HG03103 (cell line): Measurements from ENCODE around the gene RTN4R.

ENCODE experiments used
- ATAC-seq: cut with Tn5 transposase; IDR thresholded peaks from one replicate; pipeline ENCODE4 v1.9.1; 2021; ENCODE audit warnings: low read depth; ENCODE audit not compliant: unreplicated experiment

RTN4R gene

DNA sequence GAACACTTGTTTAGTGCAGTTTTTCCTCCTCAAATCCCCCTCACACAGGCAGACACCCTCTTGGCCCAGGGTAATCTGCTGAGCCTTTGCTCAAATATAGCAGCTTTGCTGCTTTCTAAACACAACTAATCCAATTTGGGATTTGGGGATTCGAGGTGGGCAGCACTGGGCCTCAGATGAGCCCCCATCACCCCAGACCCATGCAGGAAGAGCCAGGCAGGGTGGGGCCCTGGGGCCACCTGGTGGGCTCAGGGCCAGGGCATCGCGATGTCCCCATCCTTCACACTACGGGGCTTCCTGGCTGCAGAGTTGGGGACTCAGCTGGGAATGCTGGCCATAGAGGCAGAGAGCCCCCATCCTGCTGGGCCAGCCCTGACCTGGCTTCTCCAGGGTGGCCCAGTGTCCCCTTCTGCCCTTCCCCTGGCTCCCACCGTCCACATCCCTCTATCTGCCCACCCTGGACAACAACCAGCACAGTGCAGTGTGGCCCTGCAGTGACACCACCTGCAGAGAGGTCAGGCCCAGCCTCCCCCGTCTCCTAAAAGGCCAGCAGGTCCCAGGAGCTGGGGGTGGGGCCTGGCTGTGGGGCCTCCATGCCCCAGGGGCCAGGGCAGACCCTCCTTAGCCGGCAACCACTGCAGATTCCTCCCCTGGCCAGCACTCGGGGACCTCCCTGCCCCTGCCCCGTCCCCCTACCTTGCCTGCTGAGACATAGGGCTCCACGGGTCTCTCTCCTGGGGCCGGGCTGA is 60.7 kb downstream of the RTN4R start:
- no peak for ATAC-seq

DNA sequence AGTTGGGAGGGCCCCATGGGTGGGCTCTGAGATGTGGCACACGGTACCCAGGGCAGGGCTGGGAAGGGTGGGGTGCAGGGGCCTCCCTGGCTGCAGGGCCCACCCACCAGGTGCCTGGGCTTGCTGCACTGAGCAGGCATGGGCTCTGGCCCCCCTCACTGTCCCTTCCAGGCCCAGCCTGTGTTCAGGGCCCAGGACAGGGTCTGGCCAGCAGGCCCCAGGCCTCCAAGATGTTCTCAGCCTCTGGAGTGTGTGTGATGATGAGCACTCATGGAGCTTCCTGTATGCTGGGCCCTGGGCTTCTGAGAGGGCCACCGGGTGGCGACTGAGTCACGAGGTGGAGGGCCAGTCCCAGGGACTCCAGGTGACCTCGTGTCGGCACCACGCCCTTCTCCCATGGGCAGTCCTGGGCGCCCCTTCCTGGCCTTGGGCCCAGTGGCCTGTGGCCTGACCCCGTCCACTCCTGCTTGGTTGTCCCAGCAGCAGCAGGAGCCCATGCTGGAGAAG is 61.4 kb downstream of the RTN4R start:
- ATAC-seq, result no peak

DNA sequence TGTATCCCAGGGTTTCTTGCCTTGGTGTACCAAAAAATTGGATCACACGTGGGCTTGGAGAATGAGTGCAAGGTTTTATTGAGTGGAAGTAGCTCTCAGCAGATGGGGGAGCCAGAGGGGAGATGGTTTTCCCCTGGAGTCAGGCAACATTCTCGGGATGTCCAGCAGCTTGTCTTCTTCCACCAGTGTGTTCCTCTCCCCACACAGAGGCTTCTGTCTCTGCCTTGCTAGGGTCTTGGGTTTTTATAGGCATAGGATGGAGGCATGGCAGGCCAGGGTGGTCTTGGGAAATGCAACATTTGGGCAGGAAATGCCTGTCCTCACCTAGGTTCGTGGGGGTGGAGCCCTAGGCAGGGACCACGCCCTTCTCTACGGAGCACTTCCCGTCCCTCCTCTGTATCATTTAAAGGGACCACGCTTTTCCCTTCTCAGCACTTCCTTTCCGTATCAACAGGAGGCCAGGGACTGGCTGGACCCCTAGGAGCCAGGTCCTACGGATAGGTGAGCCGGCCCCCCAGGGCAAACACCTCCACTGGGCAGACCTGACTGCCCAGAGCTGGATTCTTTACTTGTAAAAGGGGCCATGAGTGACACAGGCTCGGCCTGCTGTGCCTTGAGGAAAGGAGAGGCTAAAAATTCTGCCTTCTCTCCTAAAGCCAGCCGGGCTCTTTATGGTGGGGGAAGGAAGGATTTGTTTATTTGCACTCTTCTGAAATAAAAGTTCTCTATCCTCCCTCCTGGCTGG is 62.0 kb downstream of the RTN4R start:
- ATAC-seq, result no peak

DNA sequence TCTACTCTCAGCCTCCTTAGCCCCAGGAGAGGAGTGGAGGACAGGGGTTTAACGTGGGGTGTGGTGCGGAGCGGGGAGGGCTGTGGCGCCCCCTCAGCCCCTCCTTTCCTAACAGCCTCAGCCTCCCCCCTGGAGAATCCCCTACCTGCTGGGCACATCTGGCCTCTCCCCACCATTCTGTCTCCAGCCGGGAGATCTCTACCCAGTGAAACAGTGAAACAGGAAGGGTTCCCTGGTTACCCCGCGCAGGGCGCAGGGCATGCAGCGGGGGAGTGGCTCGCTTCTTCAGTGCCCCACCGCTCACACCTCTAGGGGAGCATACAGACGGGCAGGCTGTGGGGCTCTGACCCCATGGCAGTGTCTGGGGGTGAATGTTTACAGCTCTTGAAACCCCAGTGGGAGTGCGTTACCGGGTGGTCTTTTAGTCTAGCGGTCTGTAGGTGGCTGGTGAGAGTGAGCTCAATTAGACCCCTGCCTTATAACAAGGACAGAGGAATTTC is 62.6 kb downstream of the RTN4R start:
- ATAC-seq, result no peak

DNA sequence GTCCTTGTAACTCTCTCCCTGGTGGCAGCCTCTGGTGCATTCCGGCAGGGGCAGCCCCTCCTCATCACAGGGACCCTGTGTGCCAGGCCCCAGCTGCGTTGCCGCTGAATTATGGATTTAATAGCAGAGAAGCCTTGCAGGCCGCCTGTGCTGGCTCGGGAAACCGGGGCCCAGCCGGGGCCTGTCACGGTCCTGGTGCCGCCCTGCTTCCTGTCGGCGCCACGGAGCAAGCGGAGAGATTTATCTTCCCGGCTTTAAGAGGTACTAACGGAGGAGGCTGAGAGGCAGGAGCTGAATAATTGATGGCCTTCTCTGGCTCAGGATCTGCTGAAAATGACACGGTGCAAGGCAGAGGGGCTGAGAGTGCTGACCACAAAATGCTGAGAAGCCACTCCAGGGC is 63.3 kb downstream of the RTN4R start:
- no peak for ATAC-seq

DNA sequence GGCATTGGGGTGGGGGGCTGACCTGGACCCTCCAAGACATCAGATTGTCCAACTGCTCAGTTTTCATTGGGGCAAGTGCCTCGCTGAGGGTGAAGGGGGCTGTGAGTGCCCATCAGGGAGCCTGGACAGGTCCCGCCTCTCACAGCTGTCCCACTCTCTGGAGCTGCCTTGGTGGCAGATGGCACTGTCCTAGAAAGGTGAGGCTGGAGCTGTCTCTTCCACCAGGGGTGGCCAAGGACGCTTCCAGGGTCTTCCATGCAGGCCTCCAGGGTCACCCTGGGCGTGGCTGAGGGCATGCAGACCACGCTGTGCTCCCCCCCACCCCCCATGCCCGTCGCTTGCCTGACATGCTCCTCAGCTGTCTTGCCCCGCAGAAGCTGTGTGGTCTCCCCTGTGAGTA is 63.8 kb downstream of the RTN4R start:
- ATAC-seq, result no peak

DNA sequence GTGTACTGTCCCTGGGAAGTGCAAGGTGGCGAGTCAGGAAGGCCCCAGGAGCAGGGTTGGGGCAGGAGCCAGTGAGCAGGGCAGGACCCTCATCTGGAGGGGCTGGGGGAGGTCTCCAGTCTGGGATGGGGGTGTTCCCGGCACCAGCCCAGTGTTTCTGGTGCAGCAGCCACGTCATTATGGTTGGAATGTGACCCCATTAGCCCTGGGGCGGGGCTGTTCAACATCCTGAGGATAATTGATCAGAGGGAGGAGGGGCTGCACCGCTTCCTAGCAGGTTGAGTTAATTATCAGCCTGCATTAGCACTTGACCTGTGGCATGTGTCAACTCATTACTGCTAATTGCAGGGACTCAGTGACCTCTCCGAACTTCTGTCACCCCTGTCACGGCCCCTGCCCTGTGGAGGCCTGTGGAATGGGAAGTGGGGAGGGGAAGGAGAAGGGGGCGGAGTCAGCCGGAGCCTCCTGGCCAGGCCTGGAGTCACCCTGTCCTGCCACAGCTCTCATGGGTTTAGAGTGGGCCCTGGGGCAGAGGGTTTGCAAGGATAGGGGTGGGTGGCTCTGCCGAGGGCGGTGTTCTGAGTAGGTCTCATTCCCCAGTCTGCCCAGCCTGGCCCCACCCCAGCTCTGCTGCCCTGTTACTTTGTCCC is 64.4 kb downstream of the RTN4R start:
- no peak for ATAC-seq

DNA sequence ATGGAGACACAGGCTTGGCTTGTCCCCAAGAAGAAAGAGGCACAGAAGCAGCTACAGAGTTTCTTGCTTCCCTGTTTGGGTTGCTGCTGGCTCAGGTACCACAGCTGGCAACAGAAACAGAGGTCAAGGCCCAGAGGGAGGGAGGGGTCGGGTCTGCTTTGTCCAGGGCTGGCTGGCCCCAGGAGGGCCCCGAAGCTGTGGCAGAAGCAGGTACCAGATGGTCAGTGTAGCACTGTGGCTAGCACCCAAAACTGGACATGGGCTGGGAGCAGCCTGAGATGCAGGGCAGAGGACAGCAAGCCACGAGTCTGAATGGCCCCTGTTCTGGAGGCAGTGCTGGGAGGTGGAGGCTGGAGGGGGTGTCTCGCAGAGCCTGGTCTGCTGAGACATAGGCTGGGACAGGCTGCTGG is 65.0 kb downstream of the RTN4R start:
- ATAC-seq, result no peak

DNA sequence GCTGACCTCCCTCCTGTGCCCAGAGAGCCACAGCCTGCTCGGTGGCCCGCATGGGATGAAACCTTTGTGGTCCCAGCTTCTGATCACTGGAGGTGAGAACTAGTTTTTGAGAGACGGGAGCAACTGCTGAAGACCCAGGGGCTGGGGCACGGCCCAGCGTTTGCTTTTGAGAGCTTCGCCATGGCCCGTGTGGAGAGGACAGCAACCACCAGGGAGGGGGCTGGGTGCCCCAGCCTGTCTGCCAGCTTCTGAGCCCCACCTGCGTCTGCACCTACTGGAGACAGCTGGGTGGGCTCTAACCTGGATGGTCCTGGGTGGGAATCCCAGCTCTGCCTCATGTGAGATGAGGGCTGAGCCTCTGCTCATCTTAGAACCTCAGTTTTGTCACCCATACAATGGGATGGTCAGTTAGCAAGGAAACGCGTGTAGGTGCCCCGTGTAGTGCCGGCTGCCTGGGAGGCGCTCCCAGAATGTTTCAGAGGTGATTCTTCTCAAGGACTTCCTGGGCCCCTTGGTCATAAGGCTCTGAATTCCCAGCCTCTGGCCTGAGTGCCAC is 66.2 kb downstream of the RTN4R start:
- no peak for ATAC-seq

DNA sequence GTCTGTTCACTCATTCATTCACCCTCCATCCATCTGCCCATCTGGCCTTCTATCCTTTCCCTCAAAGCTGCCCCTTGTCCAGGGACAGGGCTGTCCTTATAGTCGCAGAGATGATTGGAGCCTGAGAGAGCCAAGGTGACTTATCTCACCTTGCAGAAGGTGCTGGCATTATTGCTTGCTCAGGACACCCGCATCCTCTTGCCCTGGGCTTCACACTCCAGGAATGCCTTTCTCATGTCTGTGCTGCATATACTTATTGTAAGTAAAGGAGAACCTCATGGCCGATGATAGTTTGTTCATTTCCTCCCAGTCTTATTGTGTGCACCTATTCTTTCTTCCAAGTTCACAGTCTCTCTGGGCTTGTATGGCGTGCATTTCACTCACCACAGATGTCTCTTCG is 68.2 kb downstream of the RTN4R start:
- no peak for ATAC-seq

DNA sequence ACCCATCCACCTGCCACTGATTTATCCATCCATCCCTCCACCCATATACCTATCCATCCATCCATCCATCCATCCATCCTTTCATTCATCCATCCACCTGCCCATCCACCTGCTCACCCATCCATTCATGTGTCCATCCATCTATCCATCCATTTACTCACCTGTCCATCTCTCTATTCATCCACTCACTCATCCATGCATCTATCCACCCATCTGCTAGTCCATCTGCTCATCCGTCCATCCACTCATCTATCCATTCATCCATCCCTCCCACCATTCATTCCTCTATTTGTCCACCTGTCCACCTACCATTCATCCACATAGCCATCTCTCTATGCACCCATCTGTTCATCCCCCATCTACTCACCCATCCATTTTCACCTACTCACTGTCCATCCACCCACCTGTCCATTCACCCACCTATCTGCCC is 68.7 kb downstream of the RTN4R start:
- ATAC-seq, result no peak

DNA sequence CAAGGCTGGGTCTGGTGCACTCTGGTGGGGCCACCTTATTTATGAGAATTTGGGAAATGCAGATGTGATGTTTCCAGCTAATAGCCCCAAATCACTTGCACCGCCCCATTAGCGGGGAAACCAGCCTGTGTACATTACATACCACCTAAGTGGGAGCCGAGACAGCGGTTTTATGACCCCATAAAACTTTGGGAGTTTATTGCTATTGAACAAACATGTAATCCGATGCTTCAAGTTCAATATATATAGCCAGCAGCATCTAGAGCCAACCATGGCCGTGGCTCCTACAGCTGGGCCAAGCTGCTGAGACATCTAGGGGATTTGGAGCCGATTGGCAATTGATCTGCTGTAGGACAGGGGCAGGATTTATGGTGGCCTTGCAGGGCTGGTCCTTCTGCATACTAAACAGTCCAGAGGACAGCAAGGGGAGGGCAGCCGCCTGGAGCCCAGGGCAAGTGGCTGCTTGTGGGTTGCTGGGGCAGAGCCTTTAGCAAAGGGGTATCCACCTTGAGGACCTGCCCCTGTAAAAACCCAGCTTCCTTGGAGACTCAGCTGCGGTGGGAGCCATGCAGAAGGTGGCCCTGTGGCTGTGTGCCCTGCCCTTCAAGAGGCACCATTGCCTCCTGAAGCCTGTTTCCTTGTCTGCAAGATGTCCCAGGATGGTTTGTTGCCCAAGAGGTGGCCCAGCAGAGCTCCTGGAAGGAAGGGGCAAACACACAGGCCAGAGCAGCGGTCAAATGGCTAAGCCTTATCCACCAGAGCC is 69.4 kb downstream of the RTN4R start:
- no peak for ATAC-seq

DNA sequence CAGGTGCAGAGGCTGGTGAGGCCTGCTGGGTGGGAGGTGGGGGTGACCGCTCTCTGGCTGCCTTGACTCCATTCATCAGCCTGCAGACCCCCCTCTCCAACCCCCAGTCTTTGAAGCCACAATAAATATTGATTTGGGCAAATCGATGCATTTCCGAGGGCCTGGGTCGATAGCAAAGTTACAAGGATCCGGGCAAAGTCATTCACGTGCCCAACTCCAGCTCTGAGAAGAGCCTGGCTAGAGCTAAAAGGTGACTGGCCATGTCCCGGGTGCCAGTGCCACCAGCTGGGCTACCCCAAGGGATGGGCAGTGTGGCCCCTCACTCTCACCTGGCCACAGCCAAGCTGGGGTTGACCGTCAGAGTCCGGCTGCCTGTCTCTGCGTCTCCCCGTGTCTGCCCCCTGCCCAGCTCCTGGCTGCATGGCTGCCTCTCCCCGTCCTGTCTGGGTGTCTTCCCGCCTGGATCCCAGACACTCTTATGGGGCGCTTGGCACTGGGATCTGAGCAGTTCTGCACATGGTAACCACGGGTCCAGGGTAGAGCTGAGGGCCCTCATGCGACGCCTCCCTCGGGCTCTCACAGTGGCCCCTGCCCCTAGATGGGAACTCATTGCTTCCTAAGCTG is 70.6 kb downstream of the RTN4R start:
- ATAC-seq, result no peak

DNA sequence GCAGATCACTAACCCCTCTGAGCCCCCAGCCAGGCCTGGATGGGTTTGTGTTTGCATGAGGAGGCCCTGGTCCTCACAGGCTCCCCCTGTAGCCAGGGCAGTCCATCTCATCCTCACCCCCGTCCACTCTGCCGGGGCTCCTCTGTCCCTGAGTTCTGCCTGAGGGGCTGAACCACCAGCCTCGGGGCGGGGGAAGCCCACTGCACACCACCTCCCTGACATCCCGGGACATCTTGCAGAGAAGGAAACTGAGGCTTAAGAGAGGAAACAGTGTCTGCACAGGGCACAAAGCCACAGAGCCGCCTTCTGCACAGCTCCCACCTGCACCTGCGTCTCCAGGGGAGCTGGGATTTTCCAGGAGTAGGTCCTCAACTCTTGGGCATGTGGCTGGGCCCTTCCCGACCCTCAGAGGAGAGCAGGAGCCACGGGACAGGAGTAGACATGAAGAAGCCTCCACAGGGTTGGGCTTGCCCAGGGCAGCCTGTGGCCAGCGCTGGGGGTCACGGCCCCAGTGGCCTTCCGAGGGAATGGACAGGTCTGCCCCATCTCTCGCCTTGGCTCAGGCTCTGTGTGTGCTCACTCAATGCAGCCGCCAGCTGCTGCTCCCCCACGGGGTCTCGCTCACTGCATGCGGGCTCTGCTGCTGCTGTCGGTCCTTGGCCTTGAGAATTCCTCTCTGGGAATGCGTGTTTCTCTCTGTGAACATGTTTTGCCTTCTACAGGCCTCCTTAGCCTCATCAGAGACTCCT is 71.8 kb downstream of the RTN4R start:
- ATAC-seq, result no peak

DNA sequence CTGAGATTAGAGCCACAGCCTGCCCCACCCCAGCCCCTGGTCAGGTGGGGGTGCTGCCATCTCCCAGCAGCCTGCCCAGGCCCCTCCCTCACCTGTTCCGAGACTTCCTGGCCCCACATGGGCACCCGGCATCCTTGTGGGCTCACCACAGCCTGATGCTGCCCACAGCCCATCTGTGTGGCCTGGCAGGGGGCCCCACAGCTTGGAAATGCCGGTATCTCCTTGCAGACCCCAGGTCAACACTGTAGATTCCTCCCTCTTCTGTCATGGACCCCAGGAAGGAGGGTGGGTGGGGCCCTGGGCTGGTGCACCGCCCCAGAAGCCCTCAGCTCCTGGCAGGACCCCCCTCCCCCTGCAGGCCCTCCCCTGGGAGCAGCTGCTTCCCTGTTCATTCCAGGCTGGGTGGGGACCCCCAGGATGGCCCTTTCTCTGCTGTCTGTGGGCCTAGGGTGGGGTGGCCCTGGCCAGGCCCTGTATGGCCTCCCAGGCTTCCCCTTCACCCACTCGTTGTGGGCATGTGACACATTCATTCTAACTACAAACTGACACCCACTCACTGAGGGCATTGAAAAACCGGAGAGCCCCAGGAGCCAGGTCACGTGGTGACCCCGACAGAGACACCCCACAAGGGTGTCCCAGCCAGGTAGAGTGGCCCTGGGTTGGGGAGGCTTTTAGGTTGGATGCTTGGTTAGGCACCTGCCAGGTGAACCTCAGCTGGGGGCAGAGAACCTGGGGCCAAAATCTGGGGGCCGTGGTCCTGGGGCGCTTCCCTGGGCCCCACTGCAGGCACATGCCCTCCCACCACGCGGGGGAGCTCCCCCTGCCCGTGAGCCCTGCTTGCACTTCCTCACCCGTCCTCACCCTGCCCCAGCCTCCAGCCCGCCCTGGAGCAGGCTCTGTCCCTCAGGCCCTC is 73.2 kb downstream of the RTN4R start:
- ATAC-seq, result no peak

DNA sequence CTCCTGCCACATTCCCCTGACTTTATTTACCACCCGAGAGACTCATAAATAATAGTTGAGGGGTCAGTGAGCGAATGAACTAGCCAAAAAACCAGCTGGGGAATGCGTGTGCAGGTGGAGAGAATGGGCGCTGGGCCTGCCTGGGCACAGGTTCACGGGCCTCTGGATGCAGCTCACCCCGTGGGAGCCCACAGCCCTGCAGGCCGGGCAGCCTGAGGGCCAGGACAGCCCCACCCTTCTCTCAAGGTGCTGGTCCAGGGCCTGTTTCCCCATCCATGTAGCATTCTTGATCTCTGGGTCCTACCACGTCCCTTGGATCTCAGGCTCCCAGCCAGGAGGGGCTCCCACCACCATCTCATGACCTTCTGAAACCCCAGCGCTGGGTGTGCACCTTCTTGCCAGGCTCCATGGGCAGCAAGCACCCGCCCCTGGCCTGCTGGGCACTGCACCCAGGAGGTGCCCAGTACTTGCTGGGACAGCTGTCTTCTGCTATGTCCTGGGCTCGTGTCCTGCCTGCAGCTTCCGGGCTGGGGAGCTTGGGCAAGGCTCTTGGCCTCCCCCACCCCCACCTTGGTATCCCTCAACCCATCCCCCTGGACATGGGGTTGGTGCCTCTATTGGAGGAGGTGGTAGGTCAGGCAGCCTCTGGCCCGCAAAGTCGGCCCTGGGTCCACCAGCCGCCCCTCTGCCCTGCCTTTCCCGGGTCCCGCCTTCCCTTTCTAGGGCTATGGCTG is 74.2 kb downstream of the RTN4R start:
- ATAC-seq, result no peak

DNA sequence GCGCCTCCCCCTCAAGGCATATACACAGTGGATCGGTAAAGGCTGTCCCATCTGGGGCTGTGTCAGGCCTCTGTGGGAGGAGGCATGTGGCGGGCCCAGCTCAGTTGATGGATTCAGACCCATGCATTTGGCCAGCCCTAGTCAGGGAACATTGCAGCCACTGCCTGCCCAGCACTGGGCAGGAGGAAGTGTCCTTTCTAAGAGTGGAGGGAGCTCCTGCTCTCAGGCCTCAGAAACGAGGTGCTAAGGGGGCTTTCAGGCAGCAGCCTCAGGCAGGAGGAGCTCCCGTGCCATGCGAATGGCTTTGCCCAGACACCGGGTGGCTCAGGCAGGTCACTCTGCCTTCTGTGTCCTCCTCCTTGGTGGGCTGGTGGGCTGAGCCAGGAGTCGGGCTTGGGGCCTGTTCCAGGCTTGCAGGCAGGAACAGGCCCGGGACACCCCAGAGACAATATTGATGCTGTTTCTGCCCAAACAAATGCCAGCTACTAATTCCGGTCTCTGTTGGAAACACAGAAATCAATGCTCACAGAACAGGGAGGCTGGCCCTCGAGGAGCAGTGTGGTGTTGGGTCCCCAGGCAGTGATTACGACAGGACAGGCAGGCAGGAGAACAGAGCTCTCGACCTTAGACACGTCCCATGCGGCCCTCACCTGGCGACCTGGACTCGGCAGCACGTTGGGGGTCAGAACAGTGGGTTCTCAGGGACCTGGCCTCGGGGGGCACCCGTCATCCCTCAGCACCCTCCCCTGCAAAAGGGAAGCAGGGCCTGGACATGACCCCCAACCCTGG is 75.0 kb downstream of the RTN4R start:
- ATAC-seq, result no peak
